Osteocyte (in vitro differentiated cells): ENCODE data around the gene TBCK. TPM values are rescaled to one million over a fixed set of nuclear protein-coding genes. Genes with fewer than 3 reads are reported as not detected.

Source experiments
- DNase-seq: peaks from one replicate; pipeline ENCODE4 v3.0.0; 2021; ENCODE audit warnings: mixed read lengths; ENCODE audit not compliant: unreplicated experiment; ENCODE audit errors: extremely low spot score
- H3K27ac Mint-ChIP-seq: one replicate; pipeline ENCODE4 v1.8.0; 2021; ENCODE audit warnings: mild to moderate bottlenecking, mixed read lengths; ENCODE audit not compliant: unreplicated experiment
- H3K27me3 Mint-ChIP-seq: one replicate; pipeline ENCODE4 v1.8.0; 2021; ENCODE audit warnings: mixed read lengths; ENCODE audit not compliant: unreplicated experiment
- H3K36me3 Mint-ChIP-seq: one replicate; pipeline ENCODE4 v1.8.0; 2021; ENCODE audit warnings: mixed read lengths; ENCODE audit not compliant: unreplicated experiment
- H3K4me1 Mint-ChIP-seq: one replicate; pipeline ENCODE4 v1.8.0; 2021; ENCODE audit warnings: mixed read lengths; ENCODE audit not compliant: unreplicated experiment
- H3K4me3 Mint-ChIP-seq: one replicate; pipeline ENCODE4 v1.8.0; 2021; ENCODE audit warnings: mild to moderate bottlenecking, moderate library complexity, mixed read lengths; ENCODE audit not compliant: unreplicated experiment
- H3K9me3 Mint-ChIP-seq: one replicate; pipeline ENCODE4 v1.8.0; 2021; ENCODE audit warnings: mixed read lengths; ENCODE audit not compliant: unreplicated experiment
- long read RNA-seq: library from polyadenylated mRNA; unstranded; transcript quantifications from one replicate; pipeline ENCODE4 v2.0.0, GENCODE V29; 2021
- total RNA-seq: library from RNA; stranded (reverse); gene quantifications from 2 replicates; pipeline ENCODE4 v1.2.1, GENCODE V29; 2021
- TF ChIP-seq, protein P1 (sequence below): fragments of 200-600 bp; sonication (generic); IDR thresholded peaks from 2 replicates; pipeline ENCODE4 v1.5.0; 2021; ENCODE audit warnings: antibody characterized with exemption, mild to moderate bottlenecking, moderate library complexity

Gene TBCK
- 47.7 and 49.9 TPM in 2 replicates for total RNA-seq
- long read RNA-seq, transcript TBCK-204 (26 exons, 3,047 nt), result major isoform, 15 of 72 reads
- long read RNA-seq, partial matches to known transcripts, result 34 of 72 reads
- long read RNA-seq, other reads (novel, unspliced or antisense), result 23 of 72 reads

DNA sequence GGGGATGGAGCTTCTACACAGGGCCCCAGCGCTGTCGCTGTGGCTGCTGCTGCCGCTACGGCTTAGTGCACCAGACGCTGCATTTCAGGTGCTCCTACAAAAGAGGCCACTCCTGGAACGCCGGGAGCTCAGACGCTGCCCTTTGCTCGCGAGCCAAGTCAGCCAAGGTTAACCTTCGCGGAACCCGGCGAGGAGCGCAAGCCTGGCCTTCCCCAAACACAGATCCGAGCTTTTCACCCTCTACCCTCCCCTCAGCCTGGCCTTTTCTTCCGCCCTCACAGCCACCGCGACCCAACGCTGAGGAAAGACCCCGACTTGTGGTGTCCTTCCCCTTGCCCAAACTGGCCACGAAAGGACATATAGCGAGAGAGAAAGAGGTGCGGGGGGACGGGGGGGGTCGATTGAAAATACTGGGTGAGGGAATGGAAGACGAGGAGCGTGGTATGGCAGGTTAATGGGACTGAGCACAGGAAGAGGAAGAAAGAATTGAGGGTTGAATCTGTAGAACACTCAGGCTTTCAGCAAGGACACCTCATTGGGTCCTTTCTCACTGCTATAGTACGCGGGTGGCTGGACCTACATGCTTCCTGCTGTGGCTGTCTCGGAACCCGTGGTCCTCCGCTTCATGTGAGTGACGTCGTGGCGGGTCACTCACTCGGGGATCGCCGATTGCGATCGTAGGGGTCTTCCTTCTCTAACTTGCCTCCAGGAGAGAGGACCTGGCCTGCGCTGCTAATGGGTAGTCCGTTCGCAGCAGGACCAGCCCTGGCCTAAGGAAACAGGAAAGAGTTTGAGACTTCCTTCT is at the start of gene TBCK, which contains the start of gene AIMP1:
Gene TBCK, minus strand, starts transcription at position 242 of the 805 bp plus-strand sequence. CDS start 7,249 bp downstream, outside the sequence.
Gene AIMP1, plus strand, starts transcription at position 583 of the 805 bp plus-strand sequence. CDS start 8,460 bp downstream, outside the sequence.
- no peaks in the 10 kb centered on the region for H3K9me3 Mint-ChIP-seq
- TF ChIP-seq, protein P1, sequence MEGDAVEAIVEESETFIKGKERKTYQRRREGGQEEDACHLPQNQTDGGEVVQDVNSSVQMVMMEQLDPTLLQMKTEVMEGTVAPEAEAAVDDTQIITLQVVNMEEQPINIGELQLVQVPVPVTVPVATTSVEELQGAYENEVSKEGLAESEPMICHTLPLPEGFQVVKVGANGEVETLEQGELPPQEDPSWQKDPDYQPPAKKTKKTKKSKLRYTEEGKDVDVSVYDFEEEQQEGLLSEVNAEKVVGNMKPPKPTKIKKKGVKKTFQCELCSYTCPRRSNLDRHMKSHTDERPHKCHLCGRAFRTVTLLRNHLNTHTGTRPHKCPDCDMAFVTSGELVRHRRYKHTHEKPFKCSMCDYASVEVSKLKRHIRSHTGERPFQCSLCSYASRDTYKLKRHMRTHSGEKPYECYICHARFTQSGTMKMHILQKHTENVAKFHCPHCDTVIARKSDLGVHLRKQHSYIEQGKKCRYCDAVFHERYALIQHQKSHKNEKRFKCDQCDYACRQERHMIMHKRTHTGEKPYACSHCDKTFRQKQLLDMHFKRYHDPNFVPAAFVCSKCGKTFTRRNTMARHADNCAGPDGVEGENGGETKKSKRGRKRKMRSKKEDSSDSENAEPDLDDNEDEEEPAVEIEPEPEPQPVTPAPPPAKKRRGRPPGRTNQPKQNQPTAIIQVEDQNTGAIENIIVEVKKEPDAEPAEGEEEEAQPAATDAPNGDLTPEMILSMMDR, result no peak

DNA sequence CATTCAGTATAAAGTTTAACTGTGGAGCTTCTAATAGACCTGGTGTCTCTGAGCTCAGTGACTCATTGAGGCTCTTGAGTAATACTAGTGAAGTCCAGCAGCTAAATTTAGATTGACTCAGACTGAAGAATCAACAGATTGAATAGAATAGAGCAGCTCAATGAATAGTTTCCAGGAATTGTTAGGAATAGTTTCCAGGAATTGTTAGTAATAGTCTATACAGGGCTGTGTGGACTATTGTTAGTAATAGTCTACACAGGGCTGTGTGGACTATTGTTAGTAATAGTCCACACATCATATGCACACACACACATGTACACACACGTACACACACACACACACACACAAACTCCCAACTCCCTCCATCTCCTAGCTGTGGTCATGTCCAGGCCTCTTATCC is 49.6 kb upstream of the TBCK start:
- H3K4me1 Mint-ChIP-seq, result peaks cover 6% of the 10 kb centered on the region
- TF ChIP-seq, protein P1, result no peak
- no peaks in the 10 kb centered on the region for H3K9me3 Mint-ChIP-seq
- no peak overlapping the region for H3K4me3 Mint-ChIP-seq
- peaks cover 8% of the 10 kb centered on the region for H3K27me3 Mint-ChIP-seq
- H3K27ac Mint-ChIP-seq, result no peak overlapping the region
- no peaks in the 10 kb centered on the region for H3K36me3 Mint-ChIP-seq
- DNase-seq, result no peak

More for the DNA sequence above, at the start of gene TBCK, which contains the start of gene AIMP1:
- peak; percentile 94 for DNase-seq
- Mint-ChIP-seq H3K27me3 (no peaks in the 10 kb centered on the region), H3K27ac (no peak within 1 kb of the TSS), H3K4me3 (no peak within 1 kb of the TSS), H3K4me1 (peaks cover 31% of the 10 kb centered on the region), H3K36me3 (peaks cover 6% of the 10 kb centered on the region)

DNA sequence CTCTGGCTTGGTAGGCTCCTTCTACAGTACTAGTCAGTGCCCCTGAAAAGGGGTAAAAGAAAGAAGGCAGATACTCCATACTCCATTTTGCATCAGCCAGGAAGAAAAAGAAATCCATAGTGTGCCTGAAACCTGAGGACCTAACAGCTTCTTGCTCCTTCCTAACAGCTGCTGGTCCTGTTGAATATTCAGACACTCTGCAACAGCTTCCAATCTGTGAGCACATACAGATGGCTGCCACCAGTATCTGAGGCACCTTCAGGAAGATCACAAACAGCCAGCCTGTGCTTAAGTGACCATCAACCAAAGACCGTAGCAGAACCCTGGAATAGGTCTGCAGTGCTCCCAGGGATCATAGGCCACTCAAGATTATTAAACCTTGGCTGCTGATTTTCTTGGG is 48.3 kb upstream of the TBCK start:
- Mint-ChIP-seq H3K9me3 (no peaks in the 10 kb centered on the region), H3K36me3 (no peaks in the 10 kb centered on the region), H3K27ac (no peak overlapping the region), H3K4me1 (peaks cover 5% of the 10 kb centered on the region), H3K27me3 (peaks cover 2% of the 10 kb centered on the region), H3K4me3 (no peak overlapping the region)
- TF ChIP-seq, protein P1, result no peak
- DNase-seq, result no peak

DNA sequence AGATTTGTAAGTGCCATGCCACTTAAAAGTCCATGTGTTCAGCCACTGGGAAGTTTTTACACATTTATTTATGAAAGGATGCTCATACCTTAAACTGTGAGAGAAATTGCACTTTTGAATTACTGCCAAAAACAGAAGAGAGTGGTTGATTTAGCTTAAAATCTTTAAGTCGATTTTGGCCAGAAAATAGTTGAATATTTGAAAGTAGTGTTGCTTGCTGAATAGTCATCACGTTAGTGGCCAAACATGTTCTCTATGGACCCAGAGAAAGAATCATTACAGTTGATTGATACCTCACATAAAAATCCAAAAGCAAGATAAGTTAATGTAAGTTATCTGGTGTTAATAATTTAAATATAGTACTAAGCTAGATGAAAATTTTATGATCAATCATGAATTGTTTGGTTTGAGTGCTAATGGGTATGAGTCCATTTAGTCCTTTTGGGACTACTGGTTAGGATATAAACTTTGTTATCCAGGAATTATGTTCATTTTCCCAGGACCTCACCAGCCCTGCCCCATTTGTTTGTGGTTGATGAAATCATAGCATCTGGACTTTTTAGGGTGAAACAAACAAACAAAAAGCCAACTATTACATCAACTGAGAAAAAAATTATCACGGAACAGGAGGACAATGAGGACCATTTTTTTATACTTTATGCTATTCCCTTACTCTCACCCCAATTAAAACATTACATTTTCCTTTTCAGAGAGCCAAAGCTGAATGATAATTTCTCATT is 46.2 kb upstream of the TBCK start:
- no peak for DNase-seq
- H3K9me3 Mint-ChIP-seq, result peaks cover 4% of the 10 kb centered on the region
- no peak overlapping the region for H3K4me3 Mint-ChIP-seq
- H3K4me1 Mint-ChIP-seq, result peaks cover 4% of the 10 kb centered on the region
- H3K36me3 Mint-ChIP-seq, result no peaks in the 10 kb centered on the region
- TF ChIP-seq, protein P1, result no peak
- peaks cover 2% of the 10 kb centered on the region for H3K27me3 Mint-ChIP-seq
- no peak overlapping the region for H3K27ac Mint-ChIP-seq
